ENCODE measurements around the gene POLR3E. TPM values are rescaled to one million over a fixed set of nuclear protein-coding genes. Genes with fewer than 3 reads are reported as not detected.

The POLR3E gene
- total RNA-seq, result 10 to 100 TPM; 21.5 to 57.2 (median 37.7) TPM

- WGBS, 2 donors, result 0% methylated on average over 7 to 19 of the region's 76 CpGs
- peak; percentile 89 for DNase-seq
- peak within 1 kb of the TSS; percentile 78 to 93 (median 88) for H3K4me3 ChIP-seq
- H3K4me1 ChIP-seq, result peaks cover 12 to 53% (median 13%) of the 10 kb centered on the region in 3 donors
- H3K9me3 ChIP-seq, result no peaks in the 10 kb centered on the region
- peak within 1 kb of the TSS; percentile 93 to 98 (median 96) for H3K27ac ChIP-seq
- intact Hi-C loops (cut with DNase I), result loop anchor here (5.0 kb wide), 2 partner anchors 90 to 295 kb away; partner anchors contain the start of genes EEF2K and PDZD9
- TF ChIP-seq CTCF (IDR thresholded peaks at IDR 0.05) (peak; percentile 81 to 100 (median 98)), POLR2A (IDR thresholded peaks at IDR 0.05) (peak in 3 of 4 donors; percentile 13 to 72 (median 32))
- H3K36me3 ChIP-seq, result peaks cover 0 to 2% (median 0%) of the 10 kb centered on the region in 3 donors
- H3K27me3 ChIP-seq, result no peaks in the 10 kb centered on the region
Measured at GRCh38 chr16:22297114-22297870, at the start of gene POLR3E. Gene POLR3E (plus strand): TSS chr16:22297409. CDS start chr16:22302969, 5,560 bp downstream.

GRCh38 chr16:22250522-22250921, 46.7 kb upstream of the POLR3E start:
- H3K36me3 ChIP-seq, result peaks cover 22 to 100% (median 45%) of the 10 kb centered on the region in 3 donors
- intact Hi-C loops (cut with DNase I), result no loop called here
- no peak for DNase-seq
- no peak overlapping the region for H3K27ac ChIP-seq
- H3K4me3 ChIP-seq, result no peak overlapping the region
- 80% methylated on average over 2 to 6 of the region's 6 CpGs for WGBS, 2 donors
- TF ChIP-seq POLR2A (IDR thresholded peaks at IDR 0.05), result no peak
- no peak for TF ChIP-seq CTCF (IDR thresholded peaks at IDR 0.05)
- H3K4me1 ChIP-seq, result no peaks in the 10 kb centered on the region
- H3K27me3 ChIP-seq, result no peaks in the 10 kb centered on the region
- H3K9me3 ChIP-seq, result peaks cover 0 to 6% (median 0%) of the 10 kb centered on the region in 3 donors

- intact Hi-C loops (cut with DNase I), result no loop called here
- 71 to 84% methylated on average over 4 to 5 of the region's 5 CpGs for WGBS, 2 donors
- DNase-seq, result no peak
Measured at GRCh38 chr16:22252317-22252716, 44.9 kb upstream of the POLR3E start.

GRCh38 chr16:22253272-22253671, 43.9 kb upstream of the POLR3E start:
- TF ChIP-seq POLR2A (IDR thresholded peaks at IDR 0.05), result no peak
- no peak for TF ChIP-seq CTCF (IDR thresholded peaks at IDR 0.05)
- Histone ChIP-seq H3K4me1 (no peaks in the 10 kb centered on the region), H3K27me3 (no peaks in the 10 kb centered on the region), H3K9me3 (peaks cover 0 to 8% (median 0%) of the 10 kb centered on the region in 3 donors), H3K27ac (no peak overlapping the region), H3K36me3 (peaks cover 35 to 100% (median 68%) of the 10 kb centered on the region in 3 donors), H3K4me3 (no peak overlapping the region)
- DNase-seq, result no peak
- intact Hi-C loops (cut with DNase I), result no loop called here
- 93 to 100% methylated on average over 4 of the region's 5 CpGs for WGBS, 2 donors

More at GRCh38 chr16:22252317-22252716, 44.9 kb upstream of the POLR3E start:
- H3K27me3 ChIP-seq, result no peaks in the 10 kb centered on the region
- TF ChIP-seq CTCF (IDR thresholded peaks at IDR 0.05), result no peak
- no peak for TF ChIP-seq POLR2A (IDR thresholded peaks at IDR 0.05)
- no peaks in the 10 kb centered on the region for H3K4me1 ChIP-seq
- peaks cover 0 to 8% (median 0%) of the 10 kb centered on the region in 3 donors for H3K9me3 ChIP-seq
- no peak overlapping the region for H3K27ac ChIP-seq
- peaks cover 29 to 100% (median 58%) of the 10 kb centered on the region in 3 donors for H3K36me3 ChIP-seq
- H3K4me3 ChIP-seq, result no peak overlapping the region

GRCh38 chr16:22255335-22255734, 41.9 kb upstream of the POLR3E start:
- peaks cover 0 to 8% (median 0%) of the 10 kb centered on the region in 3 donors for H3K9me3 ChIP-seq
- TF ChIP-seq CTCF (IDR thresholded peaks at IDR 0.05) (no peak), POLR2A (IDR thresholded peaks at IDR 0.05) (no peak)

More at GRCh38 chr16:22255335-22255734, 41.9 kb upstream of the POLR3E start:
- Histone ChIP-seq H3K27ac (no peak overlapping the region), H3K36me3 (peaks cover 39 to 100% (median 67%) of the 10 kb centered on the region in 3 donors), H3K4me3 (no peak overlapping the region), H3K4me1 (no peaks in the 10 kb centered on the region), H3K27me3 (no peaks in the 10 kb centered on the region)
- intact Hi-C loops (cut with DNase I), result no loop called here
- 91 to 100% methylated on average over 1 of the region's 1 CpG for WGBS, 2 donors
- no peak for DNase-seq

Measured in esophagus squamous epithelium (tissue), 5 donors.